ENCODE measurements around the gene PACRG.
"Not testable (repeated sequence)": the region's sequence is repeated elsewhere in the genome, so short reads cannot be mapped to it uniquely, and the experiment has no call there.

Gene PACRG

DNA sequence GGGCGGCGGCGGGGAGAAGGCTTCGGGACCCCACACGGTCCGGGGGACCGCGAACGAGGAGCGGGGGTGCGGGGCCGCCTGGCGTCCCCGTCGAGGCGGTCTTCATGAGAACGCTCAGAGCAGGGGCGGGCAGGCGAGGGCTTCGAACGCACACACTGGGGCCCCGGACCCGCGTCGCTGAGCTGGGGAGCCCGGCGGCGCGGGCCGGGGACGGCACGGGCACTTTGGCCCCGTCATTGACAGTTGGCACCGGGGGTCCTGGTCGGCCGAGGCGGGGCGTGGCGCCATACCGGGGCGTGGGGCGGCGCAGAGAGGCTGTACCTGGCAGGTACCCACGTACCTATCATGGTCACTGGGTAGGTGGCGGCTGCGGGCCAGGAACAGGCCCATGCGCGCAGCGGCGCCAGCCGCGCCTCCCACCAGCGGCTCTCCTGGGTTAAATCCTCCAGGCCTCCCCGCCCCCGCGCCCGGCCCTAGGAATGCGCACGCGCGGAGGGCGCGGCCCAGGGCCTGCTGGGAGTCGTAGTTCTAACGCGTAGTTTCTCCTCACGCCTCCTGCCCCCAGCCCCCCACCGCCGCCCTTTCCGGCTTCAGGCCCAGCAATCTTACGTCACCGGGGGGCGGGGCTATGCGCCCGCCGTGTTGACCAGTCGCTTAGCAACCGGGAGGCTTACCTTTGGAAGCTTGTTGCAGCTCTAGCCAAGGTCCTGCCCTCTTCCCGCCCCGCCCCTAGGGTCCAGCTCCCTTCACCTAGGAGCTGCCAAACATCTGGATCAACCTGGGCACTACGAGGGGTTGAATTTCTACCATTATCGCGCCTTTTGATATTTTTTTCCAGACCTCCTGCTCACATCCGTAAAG, at the start of gene PACRG, which contains the start of gene PRKN:
TSS of gene PACRG (plus strand) at position 653 of the 861 bp plus-strand sequence.
TSS of gene PRKN (minus strand) at position 445 of the 861 bp plus-strand sequence.
- DNase-seq: no peak

DNA sequence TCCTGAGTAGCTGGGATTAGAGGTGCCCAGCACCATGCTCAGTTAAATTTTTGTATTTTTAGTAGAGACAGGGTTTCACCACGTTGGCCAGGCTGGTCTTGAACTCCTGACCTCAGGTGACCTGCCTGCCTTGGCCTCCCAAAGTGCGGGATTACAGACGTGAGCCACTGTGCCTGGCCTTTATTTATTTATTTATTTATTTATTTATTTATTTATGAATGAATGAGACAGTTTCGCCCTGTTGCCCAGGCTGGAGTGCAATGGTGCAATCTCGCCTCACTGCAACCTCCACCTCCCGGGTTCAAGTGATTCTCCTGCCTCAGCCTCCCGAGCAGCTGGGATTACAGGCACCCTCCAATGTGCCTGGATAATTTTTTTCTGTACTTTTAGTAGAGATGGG, 48.9 kb upstream of the PACRG start:
- DNase-seq: not testable (repeated sequence)

DNA sequence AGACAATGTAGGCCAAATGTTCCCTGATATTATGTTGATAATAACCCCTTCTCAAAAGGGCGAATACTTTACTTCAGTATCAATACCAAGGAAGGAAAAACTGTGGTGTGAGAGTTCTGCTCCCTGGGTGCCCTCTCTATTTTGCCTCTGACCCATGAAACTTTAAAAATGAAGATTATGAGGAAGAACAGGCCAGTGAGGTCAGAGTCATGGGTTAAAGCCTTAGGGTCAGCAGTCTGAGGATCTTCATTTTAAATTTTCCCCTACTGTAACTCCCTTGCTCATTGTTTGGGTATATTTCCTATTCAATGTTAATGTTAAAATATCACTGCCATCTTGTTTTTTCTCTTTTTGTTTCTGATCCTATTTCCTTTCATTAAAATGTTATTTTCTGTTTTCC, 48.1 kb upstream of the PACRG start:
- no peak for DNase-seq

DNA sequence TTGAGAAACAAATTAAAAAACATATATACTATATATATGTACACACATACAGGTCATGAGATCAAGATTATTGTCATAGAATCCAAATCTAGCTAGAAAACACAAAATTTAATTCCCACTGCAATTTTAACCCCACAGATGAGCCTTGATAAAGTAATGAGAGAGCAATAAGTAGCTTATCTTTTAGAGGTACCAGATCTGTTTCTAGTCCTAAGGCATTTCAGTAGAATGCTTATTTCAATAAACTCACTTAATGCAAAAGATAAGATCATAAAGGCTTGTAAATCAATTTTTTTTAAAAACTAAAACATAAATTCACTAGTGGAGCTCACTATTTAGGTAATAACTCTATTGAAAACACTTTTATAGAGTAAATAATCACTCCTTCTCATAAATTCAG, 47.4 kb upstream of the PACRG start:
- DNase-seq: no peak

DNA sequence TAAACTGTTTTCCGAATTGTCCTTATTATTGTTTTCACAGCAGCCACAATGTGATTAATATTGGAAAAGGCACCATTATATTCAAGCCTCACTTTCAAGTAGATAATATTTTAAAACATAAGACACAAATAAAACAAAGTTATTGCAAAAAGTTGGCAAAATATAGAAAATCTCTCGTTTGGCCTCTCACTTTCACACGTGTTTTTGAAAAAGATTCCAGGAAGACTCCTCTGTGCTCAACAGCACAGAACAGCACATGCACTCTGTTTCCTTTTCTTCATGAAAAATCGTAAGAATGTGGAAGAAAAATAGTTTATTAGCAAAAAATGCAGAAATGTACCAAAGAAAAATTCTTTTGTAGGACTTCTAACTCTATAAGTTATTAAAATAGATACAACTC, 46.9 kb upstream of the PACRG start:
- no peak for DNase-seq

DNA sequence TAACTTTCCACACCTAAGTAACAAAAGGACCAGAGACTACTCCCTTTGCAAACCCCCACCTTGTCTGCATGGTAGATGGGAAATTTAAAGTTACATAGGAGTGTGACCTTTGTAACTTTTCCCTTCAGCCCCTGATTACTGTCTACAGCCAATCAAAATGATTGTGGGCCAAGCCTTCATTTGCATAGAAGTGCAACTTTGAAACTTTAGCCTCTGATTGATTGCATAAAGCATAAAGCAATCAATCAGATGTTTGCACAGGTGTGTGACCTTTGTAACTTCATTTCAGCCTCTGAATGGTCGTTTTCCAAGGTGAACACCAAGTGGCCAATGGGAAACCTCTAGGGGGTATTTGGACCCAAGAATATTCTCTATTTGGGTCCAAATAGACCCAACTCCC, 46.3 kb upstream of the PACRG start:
- no peak for DNase-seq

DNA sequence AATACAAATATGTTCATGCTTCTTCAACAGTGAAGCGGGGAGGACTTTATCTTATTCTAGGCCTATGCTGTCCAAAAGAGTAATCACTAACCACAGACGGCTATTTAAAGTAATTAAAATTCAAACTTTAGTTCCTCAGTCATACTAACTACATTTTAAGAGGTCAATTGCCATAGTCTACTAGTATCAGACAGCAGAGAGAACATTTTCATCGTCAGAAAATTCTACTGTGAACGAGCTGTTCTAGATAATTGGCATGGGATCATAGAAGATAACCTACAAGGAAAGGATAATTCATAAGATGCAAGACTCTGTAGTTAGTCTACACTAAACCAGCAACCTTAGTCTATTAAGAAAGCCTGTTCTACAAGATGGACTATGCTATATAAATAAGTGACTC, 44.6 kb upstream of the PACRG start:
- no peak for DNase-seq

DNA sequence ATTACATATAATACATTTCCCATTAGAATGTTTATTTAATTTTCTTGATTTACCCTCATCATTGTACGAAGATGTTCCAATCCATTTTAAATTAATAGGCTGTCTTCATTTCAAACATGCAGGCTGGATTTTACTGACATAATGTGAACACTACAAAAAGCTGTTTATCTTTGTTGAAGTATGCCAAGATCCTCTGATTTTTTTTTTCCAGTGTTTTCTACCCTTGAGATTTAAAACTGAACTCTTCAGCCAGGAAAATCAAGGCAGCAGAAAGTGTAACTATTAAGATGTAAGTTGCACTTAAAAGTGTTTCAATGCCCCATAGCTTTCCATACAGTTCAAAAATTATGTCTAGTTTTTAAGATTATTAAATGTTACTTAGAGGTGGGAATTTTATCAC, 43.7 kb upstream of the PACRG start:
- DNase-seq: no peak

DNA sequence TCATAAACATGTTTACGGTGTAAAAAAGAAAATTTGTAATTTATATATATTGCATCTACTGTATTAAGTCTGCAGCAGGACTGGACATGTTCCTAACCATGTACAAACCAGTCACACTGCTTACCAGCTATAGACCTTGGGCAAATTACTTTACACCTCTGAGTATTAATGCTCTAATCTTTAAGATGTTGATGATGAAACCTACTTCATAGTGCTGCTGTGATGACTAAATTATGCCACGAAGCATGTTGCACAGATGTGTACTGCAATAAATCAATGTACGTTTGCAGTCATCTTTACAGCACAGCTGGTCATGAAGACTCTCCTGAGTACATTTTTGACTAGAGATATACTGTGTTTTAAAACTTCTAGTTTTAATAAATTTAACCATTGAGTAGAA, 42.8 kb upstream of the PACRG start:
- no peak for DNase-seq

DNA sequence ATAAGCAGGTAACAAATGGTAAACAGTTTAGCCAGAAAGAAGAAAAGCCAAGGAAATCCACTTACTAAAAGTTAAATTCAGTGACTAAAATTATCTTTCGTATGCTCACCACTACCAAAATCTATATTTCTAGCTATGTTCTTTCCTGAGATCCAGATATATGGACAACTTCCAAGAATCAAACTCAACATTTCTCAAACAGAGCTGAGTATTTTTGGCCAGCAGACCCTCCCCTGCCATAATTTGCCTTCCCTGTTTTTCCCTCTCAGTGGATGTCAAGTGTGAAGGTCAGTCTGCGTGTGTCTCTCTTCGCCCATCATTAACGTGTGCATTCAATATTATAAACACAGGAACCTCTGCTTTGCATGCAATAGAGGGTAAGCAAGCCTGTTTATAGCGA, 42.2 kb upstream of the PACRG start:
- DNase-seq: no peak

DNA sequence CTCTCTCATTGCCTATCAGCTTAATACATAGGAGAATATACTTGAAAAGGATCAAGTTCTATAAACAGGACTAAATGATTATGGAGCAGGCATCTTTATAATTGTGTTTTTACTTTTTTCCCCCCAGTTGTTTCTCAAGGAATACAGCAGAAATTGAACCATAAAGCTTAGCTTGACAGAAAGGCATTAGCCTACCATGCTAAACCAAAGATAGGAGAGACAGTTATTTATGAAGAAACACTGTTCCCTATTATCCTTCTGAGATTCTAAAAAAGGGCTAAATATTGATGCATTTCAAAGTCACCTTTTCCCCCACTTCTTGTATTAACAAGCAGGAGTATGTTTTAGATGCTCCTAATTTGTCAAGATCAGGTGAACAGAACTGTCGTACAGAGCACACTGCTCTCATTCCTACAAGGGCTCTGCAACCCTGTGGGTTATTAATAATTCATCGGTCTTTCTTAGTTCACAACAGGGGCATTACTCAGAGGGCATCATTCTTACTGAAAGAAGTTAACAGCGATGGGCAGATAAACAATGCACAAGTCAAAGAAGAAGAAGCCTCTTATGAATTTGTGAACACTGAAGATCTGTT, 38.9 kb upstream of the PACRG start:
- no peak for DNase-seq

DNA sequence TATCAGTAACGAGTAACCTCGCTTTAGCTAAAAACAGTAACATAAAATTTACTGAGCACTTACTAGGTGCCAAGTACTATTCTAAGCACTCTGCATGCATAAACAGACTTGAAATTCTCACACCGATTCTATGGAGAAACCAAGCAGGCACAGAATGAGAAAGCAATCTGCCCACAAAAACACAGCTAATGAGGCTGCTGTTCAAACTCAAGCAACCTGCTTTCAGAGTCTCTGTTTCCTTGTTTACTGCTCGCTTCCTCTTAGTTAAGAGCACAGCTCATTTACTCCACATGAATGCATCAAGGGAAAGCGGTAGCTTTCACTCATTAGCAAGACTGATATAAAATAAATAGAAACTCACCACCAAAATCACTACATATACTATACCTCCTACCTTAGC, 37.6 kb upstream of the PACRG start:
- no peak for DNase-seq

DNA sequence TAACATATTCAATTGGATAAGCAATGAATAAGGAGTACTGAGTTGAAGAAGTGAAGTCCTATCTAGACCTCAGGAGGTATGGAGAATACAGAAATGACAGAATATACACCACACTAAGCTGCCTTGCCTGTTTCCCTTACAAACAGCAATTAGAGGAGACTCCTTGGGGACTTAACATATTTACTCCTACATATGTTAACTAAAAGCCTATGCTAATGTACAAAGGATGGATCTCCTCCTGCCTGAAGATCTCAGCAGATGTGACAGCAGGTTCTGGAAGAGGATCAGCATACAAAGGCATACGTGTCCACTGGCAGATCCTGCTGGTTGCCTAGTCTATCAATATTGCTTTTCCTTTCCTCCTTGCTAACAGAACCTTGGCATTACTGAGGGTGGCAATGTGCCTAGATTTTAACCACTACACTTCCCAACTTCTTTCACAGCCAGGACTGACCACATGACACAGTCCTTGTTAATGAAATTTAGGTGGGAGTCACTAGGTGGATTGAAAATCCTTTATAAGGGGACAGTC, 29.8 kb upstream of the PACRG start:
- no peak for DNase-seq

DNA sequence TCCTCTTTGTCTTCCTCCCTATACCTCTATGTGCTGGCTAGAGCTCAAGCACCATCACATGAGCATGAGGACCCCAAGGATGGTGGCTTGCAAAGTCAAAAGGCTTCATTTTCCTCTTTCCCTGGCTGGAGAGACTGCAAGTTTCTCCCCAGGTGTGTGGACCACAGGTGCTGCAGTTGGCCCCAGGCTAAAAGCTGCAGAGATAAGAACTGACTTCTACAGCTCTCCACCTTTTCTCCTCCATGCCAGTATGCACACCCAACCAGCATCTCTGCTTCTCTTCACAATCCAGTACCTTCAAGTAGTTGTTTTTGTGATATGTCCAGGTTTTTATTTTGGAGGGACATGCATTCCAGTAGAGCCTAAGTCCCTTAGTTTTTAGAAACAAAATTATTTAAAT, 29.3 kb upstream of the PACRG start:
- no peak for DNase-seq

DNA sequence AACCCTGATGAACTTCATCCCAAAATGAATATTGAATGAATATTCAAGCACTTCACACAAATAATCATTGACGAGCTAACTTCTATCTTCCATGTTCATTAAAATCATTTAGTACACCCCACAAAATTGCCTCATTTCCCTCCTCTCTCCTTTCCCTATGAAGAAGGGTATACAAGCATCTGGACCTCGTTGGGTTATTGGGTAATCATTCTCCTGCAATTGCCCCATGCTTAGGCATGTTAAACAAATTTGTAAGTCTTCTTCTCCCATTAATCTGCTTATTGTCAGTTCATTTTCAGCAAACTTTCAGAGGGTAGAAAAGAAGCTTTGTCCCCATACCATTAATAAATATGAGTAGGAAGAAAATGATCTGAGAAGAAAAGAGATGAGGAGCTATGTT, 27.8 kb upstream of the PACRG start:
- DNase-seq: no peak

DNA sequence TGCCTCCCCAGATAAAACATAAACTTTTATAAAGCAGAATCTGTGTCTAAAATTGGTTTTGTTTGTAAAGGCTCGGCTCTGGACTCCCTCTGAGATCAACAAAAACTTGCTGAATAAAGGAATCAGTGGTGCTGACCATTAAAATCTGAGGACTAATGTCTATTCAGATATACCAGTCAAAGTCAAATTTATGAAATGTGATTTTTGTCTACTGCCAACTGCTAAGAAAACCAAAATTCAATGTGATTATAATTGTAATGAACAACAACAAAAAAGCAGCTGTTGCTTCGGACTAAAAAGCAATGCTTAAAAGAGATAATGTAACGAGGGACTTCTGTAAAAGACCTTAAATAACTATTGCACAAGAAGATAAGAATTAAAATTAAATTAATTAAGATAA, 26.8 kb upstream of the PACRG start:
- DNase-seq: no peak

DNA sequence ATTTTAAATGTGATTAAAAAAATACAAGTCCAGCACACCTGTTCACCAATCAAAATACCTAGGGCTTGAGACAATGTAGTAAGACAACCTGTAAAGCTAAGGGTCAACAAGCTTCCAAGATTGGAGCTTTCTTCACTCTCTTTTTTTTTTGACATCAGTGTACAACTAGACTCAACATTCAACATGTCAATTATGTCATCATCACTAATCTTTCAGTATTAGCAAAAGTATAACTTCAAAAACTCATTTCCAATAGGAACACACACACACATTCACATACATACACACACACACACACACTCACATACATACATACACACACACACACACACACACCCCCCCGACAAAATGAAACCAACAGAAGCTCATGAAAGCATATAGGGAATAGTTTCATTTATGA, 26.2 kb upstream of the PACRG start:
- no peak for DNase-seq

DNA sequence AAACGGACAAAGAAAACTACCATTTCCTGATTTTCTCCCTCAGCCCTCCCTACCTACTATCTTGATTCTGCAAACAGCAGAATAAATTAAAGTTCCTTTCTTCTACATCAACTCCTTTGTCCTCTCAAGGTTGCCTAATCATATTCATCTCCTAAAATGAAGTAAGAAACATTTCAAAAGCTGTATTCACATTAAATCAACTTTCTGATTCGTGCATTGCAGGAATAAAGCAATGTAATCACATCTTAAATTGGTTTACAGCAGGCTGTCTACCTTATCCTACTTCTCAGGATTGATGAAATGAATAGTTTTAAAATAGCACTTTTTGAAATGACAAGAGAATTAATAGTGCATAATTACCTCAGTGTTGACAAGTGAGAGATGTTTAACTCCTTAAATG, 25.3 kb upstream of the PACRG start:
- no peak for DNase-seq

DNA sequence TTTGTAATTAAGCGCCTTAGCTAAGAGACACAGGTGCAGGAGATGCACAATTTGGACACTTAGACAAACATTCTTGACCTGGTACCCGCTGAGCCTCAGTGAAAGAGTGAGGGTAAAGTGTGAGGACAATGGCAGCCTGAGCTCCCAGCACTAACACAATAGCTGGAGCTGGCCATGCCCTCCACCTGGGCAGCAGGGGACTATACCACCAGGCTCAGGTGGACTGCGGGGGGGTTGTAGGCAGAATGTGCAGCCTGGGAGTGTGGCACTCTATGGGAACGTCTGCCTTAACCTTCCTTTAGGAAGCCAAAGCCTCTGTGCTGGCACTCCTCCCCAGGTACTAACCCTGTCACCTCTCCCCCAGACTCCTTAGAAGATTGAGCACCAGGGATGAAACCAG, 23.8 kb upstream of the PACRG start:
- no peak for DNase-seq

DNA sequence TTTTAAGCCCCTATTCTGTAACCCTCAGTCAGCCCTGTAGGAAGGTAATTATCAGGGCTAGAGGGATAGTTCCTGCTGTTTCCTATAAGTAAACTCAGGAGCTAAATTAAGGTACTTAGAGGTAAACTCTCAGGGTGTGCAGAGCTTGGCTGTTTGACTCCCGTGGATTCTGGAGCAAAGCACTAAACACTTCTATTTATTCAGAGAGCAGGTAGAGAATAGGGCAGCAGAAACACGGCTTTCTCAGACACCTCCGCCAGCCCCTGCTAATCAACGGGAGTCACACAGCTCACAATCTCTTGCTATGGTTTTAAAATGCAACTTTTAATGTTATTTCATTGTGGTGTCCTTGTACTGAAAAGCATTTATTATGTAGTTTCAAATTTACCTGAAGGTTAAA, 22.0 kb upstream of the PACRG start:
- DNase-seq: no peak

DNA sequence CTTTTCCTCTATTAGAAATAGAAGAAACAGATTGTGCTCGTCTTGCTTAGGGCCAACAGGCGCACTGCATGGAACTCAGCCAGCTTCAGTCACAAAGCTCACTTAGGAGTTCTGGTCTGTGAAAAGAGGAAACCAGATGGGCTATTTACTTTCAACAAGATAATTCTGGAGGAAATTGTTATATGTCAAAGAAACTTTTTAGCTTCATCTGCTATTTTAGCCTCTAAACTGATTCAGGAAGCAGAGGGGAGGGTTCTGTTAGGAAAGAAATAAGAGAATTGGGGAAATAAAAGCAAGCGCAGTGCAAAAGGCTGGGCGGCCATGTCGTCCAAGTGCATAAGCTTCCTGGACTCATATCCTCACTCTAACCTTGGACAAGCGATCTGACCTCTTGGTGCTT, 21.5 kb upstream of the PACRG start:
- DNase-seq: no peak

DNA sequence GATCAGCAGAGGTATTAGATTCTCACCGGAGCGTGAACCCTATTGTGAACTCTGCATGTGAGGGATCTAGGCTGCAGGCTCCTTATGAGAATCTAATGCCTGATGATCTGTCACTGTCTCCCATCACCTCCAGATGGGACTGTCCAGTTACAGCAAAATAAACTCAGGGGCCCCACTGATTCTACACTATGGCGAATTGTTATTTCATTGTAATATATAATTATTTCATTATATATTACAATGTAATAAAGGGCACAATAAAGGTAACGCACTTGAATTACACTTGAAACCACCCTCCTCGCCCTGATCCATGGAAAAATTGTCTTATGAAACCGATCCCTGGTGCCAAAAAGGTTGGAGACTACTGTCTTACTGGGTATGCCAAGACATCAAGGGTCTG, 18.8 kb upstream of the PACRG start:
- no peak for DNase-seq

DNA sequence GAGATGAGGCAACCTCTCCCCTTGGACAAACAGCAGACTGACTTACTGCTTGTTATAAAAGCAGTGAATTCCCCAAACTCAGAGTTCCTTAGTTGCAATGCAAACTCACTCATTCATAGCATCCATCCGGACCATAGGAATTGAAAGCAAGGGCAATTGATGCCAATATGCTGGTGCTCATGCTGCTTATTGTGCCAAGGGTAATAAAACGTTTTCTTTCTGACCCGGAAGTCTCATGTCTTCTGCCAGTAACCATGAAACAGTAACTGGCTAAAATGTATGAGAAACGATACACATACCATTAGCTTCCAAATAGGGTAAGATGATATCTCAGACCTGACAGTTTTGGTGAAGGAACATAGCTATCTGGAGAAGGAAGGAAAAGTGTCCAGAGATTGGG, 18.3 kb upstream of the PACRG start:
- DNase-seq: no peak

DNA sequence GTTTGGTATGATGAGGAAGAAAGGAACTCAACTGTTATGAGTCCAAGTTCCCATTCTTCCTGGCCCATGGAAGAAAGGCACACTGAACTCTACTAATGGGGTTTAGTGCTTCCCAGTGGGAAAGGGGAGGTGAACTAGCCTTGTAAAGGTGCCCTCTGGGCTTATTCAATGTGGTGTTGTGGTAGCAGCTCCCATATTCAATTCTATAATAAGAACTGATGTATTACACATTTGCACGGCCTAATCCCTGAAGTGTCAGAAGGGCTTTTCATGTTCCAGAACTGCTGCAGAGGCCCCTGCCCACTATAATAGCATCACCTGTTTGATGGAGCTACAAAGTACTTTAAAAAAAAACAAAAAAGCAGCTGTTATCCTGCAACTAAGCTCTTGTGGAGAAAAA, 17.4 kb upstream of the PACRG start:
- no peak for DNase-seq

DNA sequence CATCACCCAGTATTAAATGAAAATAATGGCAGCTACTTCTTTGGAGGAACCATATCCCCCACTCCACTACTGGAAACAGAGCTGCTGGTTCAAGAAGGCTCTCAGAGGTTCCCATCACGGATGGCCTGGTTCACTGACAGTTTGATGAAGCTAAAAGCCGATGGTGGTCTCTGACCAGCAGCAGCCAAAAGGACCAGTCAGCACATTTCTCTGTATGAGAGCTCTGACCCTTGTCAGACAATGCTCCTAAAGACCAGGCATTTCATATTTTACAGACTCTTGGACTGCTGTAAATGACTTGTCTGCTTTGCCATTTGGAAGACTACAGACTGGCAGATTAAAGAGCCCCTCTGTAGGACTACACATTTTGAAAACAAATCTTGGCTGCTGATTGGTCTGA, 16.8 kb upstream of the PACRG start:
- DNase-seq: no peak
